DND-41 (cell line): ENCODE results near the gene ANP32B.
"Not testable (repeated sequence)": the region's sequence is repeated elsewhere in the genome, so short reads cannot be mapped to it uniquely, and the experiment has no call there.

Source experiments
- ATAC-seq: fragments of 200-7000 bp; cut with Tn5 transposase; 3 replicates; pipeline ENCODE4 v1.9.1; 2021; ENCODE audit warnings: low read depth; ENCODE audit not compliant: insufficient read depth
- DNase-seq: peaks from one replicate; pipeline ENCODE4 v3.0.0-alpha.2; 2020
- H2AFZ ChIP-seq: 2 replicates; pipeline ENCODE4 v1.6.0; 2012; ENCODE audit warnings: low read depth, low read length
- H3K27ac ChIP-seq: 2 replicates; pipeline ENCODE4 v1.5.1; 2012; ENCODE audit warnings: low read length, inconsistent platforms
- H3K27me3 ChIP-seq: fragments of 200-600 bp; sonication (generic); 2 replicates; pipeline ENCODE4 v1.6.0; 2012; ENCODE audit warnings: low read length, mild to moderate bottlenecking, inconsistent platforms; ENCODE audit not compliant: insufficient read depth, poor library complexity
- H3K36me3 ChIP-seq: 2 replicates; pipeline ENCODE4 v1.5.1; 2012; ENCODE audit warnings: low read length, inconsistent platforms; ENCODE audit not compliant: insufficient read depth
- H3K4me1 ChIP-seq: 2 replicates; pipeline ENCODE4 v1.5.1; 2012; ENCODE audit warnings: mild to moderate bottlenecking, low read length; ENCODE audit not compliant: insufficient read depth
- H3K4me2 ChIP-seq: 2 replicates; pipeline ENCODE4 v1.6.0; 2012; ENCODE audit warnings: mild to moderate bottlenecking, moderate library complexity, low read length, inconsistent platforms; ENCODE audit not compliant: insufficient read depth
- H3K4me3 ChIP-seq, 2 experiments: fragments of 200-600 bp in 1 of 2; shearing (Covaris generic) in 1 of 2; 2 replicates each; pipeline ENCODE4 v1.5.1; 2012 to 2016; ENCODE audit warnings: inconsistent platforms in 2 of 2, low read length in 2 of 2, mild to moderate bottlenecking in 2 of 2, low read depth in 1 of 2, moderate library complexity in 1 of 2
- H3K79me2 ChIP-seq: 2 replicates; pipeline ENCODE4 v1.6.0; 2012; ENCODE audit warnings: low read length, inconsistent platforms; ENCODE audit not compliant: insufficient read depth
- H3K9ac ChIP-seq: 2 replicates; pipeline ENCODE4 v1.6.0; 2012; ENCODE audit warnings: low read depth, mild to moderate bottlenecking, inconsistent platforms, low read length, moderate library complexity
- H3K9me3 ChIP-seq: 2 replicates; pipeline ENCODE4 v1.5.1; 2012; ENCODE audit warnings: low read length, moderate library complexity, mild to moderate bottlenecking, inconsistent platforms; ENCODE audit not compliant: insufficient read depth, severe bottlenecking
- H4K20me1 ChIP-seq: 2 replicates; pipeline ENCODE4 v1.6.0; 2012; ENCODE audit warnings: low read length; ENCODE audit not compliant: insufficient read depth
- CTCF ChIP-seq: IDR thresholded peaks from 2 replicates; pipeline ENCODE4 v1.5.1; 2012; ENCODE audit warnings: borderline replicate concordance, low read length, moderate library complexity, mild to moderate bottlenecking; ENCODE audit not compliant: poor library complexity, severe bottlenecking; ENCODE audit errors: extremely low read depth
- EZH2 ChIP-seq: IDR thresholded peaks from 3 replicates; pipeline ENCODE4 v1.6.1; 2012; ENCODE audit warnings: borderline replicate concordance, low read depth, mild to moderate bottlenecking, moderate library complexity, low read length, inconsistent platforms; ENCODE audit not compliant: severe bottlenecking

ANP32B gene

GRCh38 chr9:97941323-97941722 lies 41.8 kb upstream of the ANP32B start:
- Histone ChIP-seq H3K4me3 (no peak overlapping the region), H3K9ac (no peak overlapping the region), H3K4me1 (peaks cover 17% of the 10 kb centered on the region), H4K20me1 (no peaks in the 10 kb centered on the region), H3K27me3 (peaks cover 6% of the 10 kb centered on the region), H3K9me3 (no peaks in the 10 kb centered on the region), H3K27ac (no peak overlapping the region), H3K4me2 (no peak overlapping the region), H3K36me3 (no peaks in the 10 kb centered on the region), H2AFZ (no peak overlapping the region), H3K79me2 (no peaks in the 10 kb centered on the region)
- DNase-seq, result no peak
- TF ChIP-seq CTCF (no peak), EZH2 (no peak)
- no peak for ATAC-seq

- ATAC-seq, result no peak
- H2AFZ ChIP-seq, result no peak overlapping the region
Observed at GRCh38 chr9:97943308-97943855, 39.8 kb upstream of the ANP32B start.

GRCh38 chr9:97944612-97945011 lies 38.5 kb upstream of the ANP32B start:
- peaks cover 6% of the 10 kb centered on the region for H3K27me3 ChIP-seq
- no peaks in the 10 kb centered on the region for H3K79me2 ChIP-seq
- no peak overlapping the region for H3K9ac ChIP-seq
- TF ChIP-seq EZH2 (no peak), CTCF (no peak)
- no peaks in the 10 kb centered on the region for H3K9me3 ChIP-seq
- no peak overlapping the region for H3K4me3 ChIP-seq
- no peak overlapping the region for H3K4me2 ChIP-seq
- no peaks in the 10 kb centered on the region for H3K4me1 ChIP-seq
- H3K27ac ChIP-seq, result no peak overlapping the region
- no peak for DNase-seq
- no peaks in the 10 kb centered on the region for H4K20me1 ChIP-seq
- H3K36me3 ChIP-seq, result no peaks in the 10 kb centered on the region
- no peak overlapping the region for H2AFZ ChIP-seq
- no peak for ATAC-seq

More at GRCh38 chr9:97943308-97943855, 39.8 kb upstream of the ANP32B start:
- H3K9ac ChIP-seq, result no peak overlapping the region
- H4K20me1 ChIP-seq, result no peaks in the 10 kb centered on the region
- H3K9me3 ChIP-seq, result no peaks in the 10 kb centered on the region
- no peak for TF ChIP-seq CTCF
- peaks cover 7% of the 10 kb centered on the region for H3K4me1 ChIP-seq
- no peak overlapping the region for H3K4me3 ChIP-seq
- no peaks in the 10 kb centered on the region for H3K79me2 ChIP-seq
- no peaks in the 10 kb centered on the region for H3K36me3 ChIP-seq
- DNase-seq, result no peak
- peaks cover 6% of the 10 kb centered on the region for H3K27me3 ChIP-seq
- H3K4me2 ChIP-seq, result no peak overlapping the region
- H3K27ac ChIP-seq, result no peak overlapping the region

- H3K4me2 ChIP-seq, H3K9ac ChIP-seq, H2AFZ ChIP-seq, H3K4me3 ChIP-seq, H4K20me1 ChIP-seq, H3K27ac ChIP-seq, H3K4me1 ChIP-seq, H3K27me3 ChIP-seq, DNase-seq, H3K79me2 ChIP-seq, H3K36me3 ChIP-seq, H3K9me3 ChIP-seq, ATAC-seq: not testable (repeated sequence)
Observed at GRCh38 chr9:97945470-97945869, 37.7 kb upstream of the ANP32B start.

- not testable (repeated sequence) for H3K4me2 ChIP-seq, H4K20me1 ChIP-seq, H3K9ac ChIP-seq, DNase-seq, H3K79me2 ChIP-seq, ATAC-seq, H2AFZ ChIP-seq, H3K36me3 ChIP-seq, H3K4me3 ChIP-seq, H3K27ac ChIP-seq, H3K4me1 ChIP-seq, H3K27me3 ChIP-seq, H3K9me3 ChIP-seq
Observed at GRCh38 chr9:97947094-97947493, 36.0 kb upstream of the ANP32B start.

GRCh38 chr9:97950873-97951272 lies 32.3 kb upstream of the ANP32B start:
- H3K4me1 ChIP-seq, DNase-seq, H3K9ac ChIP-seq, H3K79me2 ChIP-seq, H3K4me2 ChIP-seq, H4K20me1 ChIP-seq, H3K36me3 ChIP-seq, H3K27ac ChIP-seq, H3K4me3 ChIP-seq, H3K9me3 ChIP-seq, H2AFZ ChIP-seq, H3K27me3 ChIP-seq: not testable (repeated sequence)
- 0 out of 3 replicates have a peak, but pooled peaks have one; percentile 45 for ATAC-seq
